GM12878 (cell line): ENCODE data around the gene SPC24. TPM values are rescaled to one million over a fixed set of nuclear protein-coding genes. Genes with fewer than 3 reads are reported as not detected.

Source experiments
- ATF2 ChIP-seq: IDR thresholded peaks from 2 replicates; pipeline ENCODE4 v1.6.1; 2012; ENCODE audit warnings: low read length, inconsistent platforms
- CBX5 ChIP-seq: sonication (generic); IDR thresholded peaks from 2 replicates; pipeline ENCODE4 v1.6.1; 2016; ENCODE audit warnings: low read depth, moderate library complexity, mild to moderate bottlenecking, inconsistent platforms
- ETV6 ChIP-seq, 2 experiments: fragments of 450-650 bp in 1 of 2; IDR thresholded peaks in 1 of 2; conservative IDR thresholded peaks in 1 of 2; 2 replicates each; pipeline ENCODE4 v1.6.1; 2014; ENCODE audit warnings: antibody characterized with exemption in 1 of 2, borderline replicate concordance in 1 of 2, low read depth in 1 of 2, mild to moderate bottlenecking in 1 of 2, moderate library complexity in 1 of 2
- FOS ChIP-seq: IDR thresholded peaks from 3 replicates; pipeline ENCODE4 v1.6.1; 2011; ENCODE audit warnings: borderline replicate concordance; ENCODE audit not compliant: insufficient read length; ENCODE audit errors: extremely low read depth
- IKZF1 ChIP-seq: fragments of 450-650 bp; conservative IDR thresholded peaks from 2 replicates; pipeline ENCODE4 v1.6.1; 2017; ENCODE audit warnings: antibody characterized with exemption, mild to moderate bottlenecking
- IKZF2 ChIP-seq, 2 experiments: fragments of 450-650 bp; IDR thresholded peaks; 2 replicates each; pipeline ENCODE4 v1.6.1; 2017; ENCODE audit warnings: mild to moderate bottlenecking in 2 of 2, moderate library complexity in 2 of 2
- MYC ChIP-seq: IDR thresholded peaks from 2 replicates; pipeline ENCODE4 v1.6.1; 2011; ENCODE audit warnings: mild to moderate bottlenecking, low read length, moderate library complexity, inconsistent platforms; ENCODE audit not compliant: insufficient read depth, insufficient replicate concordance, insufficient read length, severe bottlenecking
- NFYB ChIP-seq: IDR thresholded peaks from 2 replicates; pipeline ENCODE4 v1.6.1; 2011; ENCODE audit warnings: low read depth, mild to moderate bottlenecking, low read length, improper control_type of control experiment, moderate library complexity; ENCODE audit not compliant: insufficient read depth
- PML ChIP-seq: IDR thresholded peaks from 2 replicates; pipeline ENCODE4 v1.6.1; 2012; ENCODE audit warnings: low read length, inconsistent platforms
- RAD51 ChIP-seq: fragments of 450-650 bp; IDR thresholded peaks from 2 replicates; pipeline ENCODE4 v1.6.1; 2016; ENCODE audit warnings: moderate library complexity, mild to moderate bottlenecking, inconsistent platforms
- RB1 ChIP-seq: fragments of 450-650 bp; formaldehyde crosslinking; IDR thresholded peaks from 2 replicates; pipeline ENCODE4 v1.6.1; 2017; ENCODE audit warnings: mild to moderate bottlenecking, borderline replicate concordance
- RBBP5 ChIP-seq: fragments of 200-600 bp; sonication (generic); conservative IDR thresholded peaks from 2 replicates; pipeline ENCODE4 v1.6.1; 2016
- SMAD1 ChIP-seq: fragments of 450-650 bp; IDR thresholded peaks from 2 replicates; pipeline ENCODE4 v1.6.1; 2018; ENCODE audit warnings: mild to moderate bottlenecking, low read depth; ENCODE audit not compliant: partially characterized antibody
- SMC3 ChIP-seq: IDR thresholded peaks from 2 replicates; pipeline ENCODE4 v1.6.1; 2011; ENCODE audit warnings: low read length, improper control_type of control experiment, borderline replicate concordance
- SRF ChIP-seq, 2 experiments: IDR thresholded peaks; 2 replicates each; pipeline ENCODE4 v1.6.1; 2011; ENCODE audit warnings: low read depth in 2 of 2, low read length in 2 of 2, mild to moderate bottlenecking in 1 of 2, moderate library complexity in 1 of 2
- STAT1 ChIP-seq: fragments of 450-650 bp; conservative IDR thresholded peaks from 2 replicates; pipeline ENCODE4 v1.6.1; 2014; ENCODE audit warnings: antibody characterized with exemption, mild to moderate bottlenecking
- TAF1 ChIP-seq: IDR thresholded peaks from 2 replicates; pipeline ENCODE4 v1.6.1; 2011; ENCODE audit warnings: mild to moderate bottlenecking, low read depth, low read length, borderline replicate concordance
- ZBTB33 ChIP-seq: fragments of 450-650 bp; IDR thresholded peaks from 2 replicates; pipeline ENCODE4 v1.6.1; 2017; ENCODE audit warnings: mild to moderate bottlenecking
- ZNF274 ChIP-seq: IDR thresholded peaks from one replicate; pipeline ENCODE4 v1.8.0; 2011; ENCODE audit not compliant: insufficient read length, insufficient read depth
- polyA plus RNA-seq, 11 experiments: library from polyadenylated mRNA; depleted of rRNA in 4 of 11; unstranded in 6 of 11; stranded (reverse) in 5 of 11; fragments of >200 nt; fragmentation: Nextera tagmentation in 4 of 11; fragmentation: Illumina TruSeq in 1 of 11; extraction: Ambion mirVana in 4 of 11; extraction: Trizol in 1 of 11; gene quantifications; 1 replicate in 1 of 11; 2 replicates in 10 of 11; pipeline versions ENCODE4 v1.2.1 to v1.2.3, GENCODE V29; 2011 to 2016; ENCODE audit warnings: inconsistent platforms in 2 of 11, missing spikeins in 2 of 11, low read depth in 1 of 11
- total RNA-seq, 4 experiments: library from RNA; depleted of rRNA in 3 of 4; stranded (reverse); fragments of >200 nt in 3 of 4; fragmentation: Illumina TruSeq in 1 of 4; extraction: Trizol in 1 of 4; gene quantifications; 2 replicates each; pipeline versions ENCODE4 v1.2.1 to v1.2.3, GENCODE V29; 2013 to 2021
- TF ChIP-seq, protein P1 (sequence below): IDR thresholded peaks from 2 replicates; pipeline ENCODE4 v1.6.1; 2011; ENCODE audit warnings: borderline replicate concordance, low read depth, mild to moderate bottlenecking, moderate library complexity, mixed read lengths, low read length; ENCODE audit not compliant: insufficient read depth; ENCODE audit errors: extremely low read length
- TF ChIP-seq, protein P2 (sequence below): fragments of 450-650 bp; IDR thresholded peaks from 2 replicates; pipeline ENCODE4 v1.6.1; 2017; ENCODE audit warnings: mild to moderate bottlenecking, moderate library complexity

Gene SPC24
- total and polyA plus RNA-seq, 10 of the 15 experiments (the other 5 are each of a cell fraction or from before 2014, with no cell fraction given), result 9.4 to 72.6 (median 40.7) TPM

- TF ChIP-seq, protein P1, sequence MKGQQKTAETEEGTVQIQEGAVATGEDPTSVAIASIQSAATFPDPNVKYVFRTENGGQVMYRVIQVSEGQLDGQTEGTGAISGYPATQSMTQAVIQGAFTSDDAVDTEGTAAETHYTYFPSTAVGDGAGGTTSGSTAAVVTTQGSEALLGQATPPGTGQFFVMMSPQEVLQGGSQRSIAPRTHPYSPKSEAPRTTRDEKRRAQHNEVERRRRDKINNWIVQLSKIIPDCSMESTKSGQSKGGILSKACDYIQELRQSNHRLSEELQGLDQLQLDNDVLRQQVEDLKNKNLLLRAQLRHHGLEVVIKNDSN, result no peak
- TF ChIP-seq ATF2 (no peak), ETV6 (conservative IDR thresholded peaks at IDR 0.05 in 1 of 2, IDR thresholded peaks at IDR 0.05 in 1 of 2; ENCODE audit: borderline replicate concordance in 1 of 2, low read depth in 1 of 2) (no peak), IKZF1 (peak; percentile 38; the same call in 1 of the 2 replicates), NFYB (peak; percentile 92), ZNF274 (no peak), IKZF2 (IDR thresholded peaks at IDR 0.05) (no peak), PML (no peak), RB1 (peak; percentile 74; the same call in 1 of the 2 replicates), TAF1 (peak; percentile 88), STAT1 (no peak), ZBTB33 (no peak), SRF (IDR thresholded peaks at IDR 0.05; ENCODE audit: low read depth in 2 of 2, low read length in 2 of 2) (no peak), FOS (peak; percentile 70), MYC (no peak), RAD51 (no peak), RBBP5 (no peak), SMC3 (0 out of 2 replicates have a peak, but pooled peaks have one; percentile 12), SMAD1 (no peak), CBX5 (no peak)
- TF ChIP-seq, protein P2, sequence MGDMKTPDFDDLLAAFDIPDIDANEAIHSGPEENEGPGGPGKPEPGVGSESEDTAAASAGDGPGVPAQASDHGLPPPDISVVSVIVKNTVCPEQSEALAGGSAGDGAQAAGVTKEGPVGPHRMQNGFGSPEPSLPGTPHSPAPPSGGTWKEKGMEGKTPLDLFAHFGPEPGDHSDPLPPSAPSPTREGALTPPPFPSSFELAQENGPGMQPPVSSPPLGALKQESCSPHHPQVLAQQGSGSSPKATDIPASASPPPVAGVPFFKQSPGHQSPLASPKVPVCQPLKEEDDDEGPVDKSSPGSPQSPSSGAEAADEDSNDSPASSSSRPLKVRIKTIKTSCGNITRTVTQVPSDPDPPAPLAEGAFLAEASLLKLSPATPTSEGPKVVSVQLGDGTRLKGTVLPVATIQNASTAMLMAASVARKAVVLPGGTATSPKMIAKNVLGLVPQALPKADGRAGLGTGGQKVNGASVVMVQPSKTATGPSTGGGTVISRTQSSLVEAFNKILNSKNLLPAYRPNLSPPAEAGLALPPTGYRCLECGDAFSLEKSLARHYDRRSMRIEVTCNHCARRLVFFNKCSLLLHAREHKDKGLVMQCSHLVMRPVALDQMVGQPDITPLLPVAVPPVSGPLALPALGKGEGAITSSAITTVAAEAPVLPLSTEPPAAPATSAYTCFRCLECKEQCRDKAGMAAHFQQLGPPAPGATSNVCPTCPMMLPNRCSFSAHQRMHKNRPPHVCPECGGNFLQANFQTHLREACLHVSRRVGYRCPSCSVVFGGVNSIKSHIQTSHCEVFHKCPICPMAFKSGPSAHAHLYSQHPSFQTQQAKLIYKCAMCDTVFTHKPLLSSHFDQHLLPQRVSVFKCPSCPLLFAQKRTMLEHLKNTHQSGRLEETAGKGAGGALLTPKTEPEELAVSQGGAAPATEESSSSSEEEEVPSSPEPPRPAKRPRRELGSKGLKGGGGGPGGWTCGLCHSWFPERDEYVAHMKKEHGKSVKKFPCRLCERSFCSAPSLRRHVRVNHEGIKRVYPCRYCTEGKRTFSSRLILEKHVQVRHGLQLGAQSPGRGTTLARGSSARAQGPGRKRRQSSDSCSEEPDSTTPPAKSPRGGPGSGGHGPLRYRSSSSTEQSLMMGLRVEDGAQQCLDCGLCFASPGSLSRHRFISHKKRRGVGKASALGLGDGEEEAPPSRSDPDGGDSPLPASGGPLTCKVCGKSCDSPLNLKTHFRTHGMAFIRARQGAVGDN, result no peak; the same call in 1 of the 2 replicates
These were observed at the start of gene SPC24 (continued) for GRCh38 chr19:11155373-11156120.
